Esophagus muscularis mucosa (tissue), 4 donors: Measurements from ENCODE around the gene LMX1A. TPM values are rescaled to one million over a fixed set of nuclear protein-coding genes. Genes with fewer than 3 reads are reported as not detected.
A peak's percentile ranks its signal among the peaks of the same experiment; 100 is the strongest.

Source experiments
- DNase-seq: peaks from one replicate; pipeline ENCODE4 v3.0.0-alpha.2; 2017; ENCODE audit errors: extremely low spot score
- H3K27ac ChIP-seq, 4 donors: fragments of 200-600 bp; sonication (generic); replicated peaks in 1 of 4; 1 replicate in 3 of 4; 2 replicates in 1 of 4; pipeline ENCODE4 v1.5.1; 2016 to 2019; ENCODE audit warnings: mild to moderate bottlenecking in 1 of 4
- H3K27me3 ChIP-seq, 4 donors: fragments of 200-600 bp; sonication (generic); one replicate each; pipeline versions ENCODE4 v1.5.1 to v1.6.0; 2016 to 2019
- H3K36me3 ChIP-seq, 4 donors: fragments of 200-600 bp; sonication (generic); one replicate each; pipeline ENCODE4 v1.5.1; 2016 to 2019
- H3K4me1 ChIP-seq, 4 donors: fragments of 200-600 bp; sonication (generic); one replicate each; pipeline ENCODE4 v1.5.1; 2016 to 2019
- H3K4me3 ChIP-seq, 4 donors: fragments of 200-600 bp; sonication (generic); 1 replicate in 2 of 4; 2 replicates in 2 of 4; pipeline ENCODE4 v1.5.1; 2016 to 2019; ENCODE audit warnings: mild to moderate bottlenecking in 4 of 4, moderate library complexity in 1 of 4
- H3K9me3 ChIP-seq, 4 donors: fragments of 200-600 bp; sonication (generic); 1 replicate in 3 of 4; 2 replicates in 1 of 4; pipeline ENCODE4 v1.5.1; 2016 to 2019
- CTCF ChIP-seq, 3 experiments: fragments of 200-600 bp in 2 of 3; fragments of 450-650 bp in 1 of 3; sonication (generic) in 2 of 3; IDR thresholded peaks; one replicate each; pipeline ENCODE4 v1.5.1; 2017 to 2019; ENCODE audit warnings: antibody characterized with exemption in 3 of 3, mild to moderate bottlenecking in 2 of 3, moderate library complexity in 1 of 3
- EP300 ChIP-seq: sonication (generic); formaldehyde crosslinking; IDR thresholded peaks from one replicate; pipeline ENCODE4 v1.6.1; 2017; ENCODE audit warnings: antibody characterized with exemption
- POLR2A ChIP-seq: fragments of 450-650 bp; IDR thresholded peaks from one replicate; pipeline ENCODE4 v1.6.1; 2017; ENCODE audit warnings: antibody characterized with exemption, moderate library complexity, mild to moderate bottlenecking, low read depth
- POLR2AphosphoS5 ChIP-seq, 2 donors: sonication (generic); formaldehyde crosslinking; IDR thresholded peaks; one replicate each; pipeline ENCODE4 v1.6.1; 2017; ENCODE audit warnings: antibody characterized with exemption in 2 of 2
- WGBS: methylation state at CpG from one replicate; pipeline ENCODE4 v1.1.5; 2018; 5-methylcytosine and 5-hydroxymethylcytosine counted together
- intact Hi-C: fragments of 100-400 bp; cut with DNase I; formaldehyde crosslinking; loops from one replicate; pipeline ENCODE4 v1.15.1; 2023
- total RNA-seq, 4 donors: library from RNA; depleted of rRNA; stranded (reverse); fragments of >200 nt; gene quantifications; one replicate each; pipeline versions ENCODE4 v1.1.0 to v1.2.1, GENCODE V29; 2016

LMX1A gene
- total RNA-seq, 4 donors from 2014 or later, result 0.32 to 0.98 (median 0.33) TPM; not detected in 1

- H3K36me3 ChIP-seq, result no peaks in the 10 kb centered on the region
- peaks cover 0 to 59% (median 13%) of the 10 kb centered on the region in 4 donors for H3K27me3 ChIP-seq
- intact Hi-C loops, result no loop called here
- H3K9me3 ChIP-seq, result no peaks in the 10 kb centered on the region
- peak overlapping the region; percentile 48 to 62 (median 54) for H3K4me3 ChIP-seq
- 9% methylated on average over 40 of the region's 56 CpGs for WGBS
- H3K4me1 ChIP-seq, result peaks cover 0 to 16% (median 15%) of the 10 kb centered on the region in 4 donors
- no peak for DNase-seq
- H3K27ac ChIP-seq, result no peak overlapping the region
- TF ChIP-seq EP300, result no peak
- TF ChIP-seq POLR2A, result no peak
- no peak for TF ChIP-seq CTCF (IDR thresholded peaks at IDR 0.05)
- no peak for TF ChIP-seq POLR2AphosphoS5 (IDR thresholded peaks at IDR 0.05)
Observed at GRCh38 chr1:165235155-165235776, 121.2 kb downstream of the LMX1A start.

GRCh38 chr1:165234149-165234548 is 122.4 kb downstream of the LMX1A start:
- Histone ChIP-seq H3K9me3 (no peaks in the 10 kb centered on the region), H3K27me3 (peaks cover 0 to 62% (median 13%) of the 10 kb centered on the region in 4 donors), H3K4me3 (no peak overlapping the region), H3K36me3 (no peaks in the 10 kb centered on the region), H3K4me1 (peaks cover 0 to 16% (median 15%) of the 10 kb centered on the region in 4 donors), H3K27ac (no peak overlapping the region)
- intact Hi-C loops, result no loop called here
- TF ChIP-seq EP300 (no peak), POLR2AphosphoS5 (IDR thresholded peaks at IDR 0.05) (no peak)
- 96% methylated on average over 4 of the region's 4 CpGs for WGBS
- DNase-seq, result no peak

GRCh38 chr1:165228676-165229075 is 127.8 kb downstream of the LMX1A start:
- H3K4me3 ChIP-seq, result no peak overlapping the region
- intact Hi-C loops, result no loop called here
- DNase-seq, result no peak
- peaks cover 0 to 38% (median under 1%) of the 10 kb centered on the region in 4 donors for H3K27me3 ChIP-seq
- H3K4me1 ChIP-seq, result no peaks in the 10 kb centered on the region
- no peak overlapping the region for H3K27ac ChIP-seq
- no peaks in the 10 kb centered on the region for H3K9me3 ChIP-seq
- no peaks in the 10 kb centered on the region for H3K36me3 ChIP-seq
- TF ChIP-seq POLR2AphosphoS5 (IDR thresholded peaks at IDR 0.05), result no peak
- no peak for TF ChIP-seq POLR2A
- TF ChIP-seq EP300, result no peak
- TF ChIP-seq CTCF (IDR thresholded peaks at IDR 0.05), result no peak
- 6% methylated on average over 2 of the region's 2 CpGs for WGBS

- no peak for DNase-seq
- WGBS, result 42% methylated on average over 2 of the region's 2 CpGs
- intact Hi-C loops, result no loop called here
- no peak overlapping the region for H3K27ac ChIP-seq
- TF ChIP-seq EP300 (no peak), POLR2AphosphoS5 (IDR thresholded peaks at IDR 0.05) (no peak), CTCF (IDR thresholded peaks at IDR 0.05) (no peak), POLR2A (no peak)
- peaks cover 0 to 33% (median 0%) of the 10 kb centered on the region in 4 donors for H3K27me3 ChIP-seq
- no peaks in the 10 kb centered on the region for H3K9me3 ChIP-seq
- H3K4me3 ChIP-seq, result no peak overlapping the region
- H3K36me3 ChIP-seq, result no peaks in the 10 kb centered on the region
- H3K4me1 ChIP-seq, result no peaks in the 10 kb centered on the region
Observed at GRCh38 chr1:165228111-165228655, 128.3 kb downstream of the LMX1A start.

- intact Hi-C loops, result no loop called here
- Histone ChIP-seq H3K27me3 (peaks cover 0 to 20% (median 0%) of the 10 kb centered on the region in 4 donors), H3K4me3 (no peak overlapping the region), H3K36me3 (no peaks in the 10 kb centered on the region), H3K9me3 (no peaks in the 10 kb centered on the region), H3K4me1 (no peaks in the 10 kb centered on the region), H3K27ac (no peak overlapping the region)
- TF ChIP-seq POLR2AphosphoS5 (IDR thresholded peaks at IDR 0.05) (no peak), EP300 (no peak), POLR2A (no peak), CTCF (IDR thresholded peaks at IDR 0.05) (no peak)
- WGBS, result 74% methylated on average over 2 of the region's 2 CpGs
- DNase-seq, result no peak
Observed at GRCh38 chr1:165226326-165226725, 130.2 kb downstream of the LMX1A start.
